Activated T-helper 2 cell treated with anti-CD3 and anti-CD28 coated beads, Interferon-gamma antibody, Interleukin-2, Interleukin-4, amounts not matched to agents 10 μg/mL and 5 μg/mL and 100 μg/mL, durations not matched to agents 14 hours and 24 hours and 36 hours (primary cell): ENCODE data around the gene WDR64. TPM values are rescaled to one million over a fixed set of nuclear protein-coding genes. Genes with fewer than 3 reads are reported as not detected.

Source experiments
- DNase-seq: peaks from one replicate; pipeline ENCODE4 v3.0.0; 2021; ENCODE audit warnings: low spot score
- H3K27ac Mint-ChIP-seq: one replicate; pipeline ENCODE4 v1.8.0; 2021; ENCODE audit warnings: mixed read lengths
- H3K27me3 Mint-ChIP-seq: one replicate; pipeline ENCODE4 v1.8.0; 2021; ENCODE audit warnings: low read depth, mixed read lengths
- H3K36me3 Mint-ChIP-seq: one replicate; pipeline ENCODE4 v1.8.0; 2021; ENCODE audit warnings: low read depth, mixed read lengths
- H3K4me1 Mint-ChIP-seq: one replicate; pipeline ENCODE4 v1.8.0; 2021; ENCODE audit warnings: low read depth, mixed read lengths
- H3K4me3 Mint-ChIP-seq: one replicate; pipeline ENCODE4 v1.8.0; 2021; ENCODE audit warnings: low read depth, mild to moderate bottlenecking, moderate library complexity, mixed read lengths
- H3K9me3 Mint-ChIP-seq: one replicate; pipeline ENCODE4 v1.8.0; 2021; ENCODE audit warnings: mixed read lengths
- intact Hi-C: fragments of 100-400 bp; cut with micrococcal nuclease; formaldehyde crosslinking; loops from one replicate; pipeline ENCODE4 v1.15.1; 2023
- total RNA-seq: library from RNA; stranded (reverse); gene quantifications from 2 replicates; pipeline ENCODE4 v1.2.3, GENCODE V29; 2022

WDR64 gene
- total RNA-seq, 1 donor from 2014 or later = not detected

DNA sequence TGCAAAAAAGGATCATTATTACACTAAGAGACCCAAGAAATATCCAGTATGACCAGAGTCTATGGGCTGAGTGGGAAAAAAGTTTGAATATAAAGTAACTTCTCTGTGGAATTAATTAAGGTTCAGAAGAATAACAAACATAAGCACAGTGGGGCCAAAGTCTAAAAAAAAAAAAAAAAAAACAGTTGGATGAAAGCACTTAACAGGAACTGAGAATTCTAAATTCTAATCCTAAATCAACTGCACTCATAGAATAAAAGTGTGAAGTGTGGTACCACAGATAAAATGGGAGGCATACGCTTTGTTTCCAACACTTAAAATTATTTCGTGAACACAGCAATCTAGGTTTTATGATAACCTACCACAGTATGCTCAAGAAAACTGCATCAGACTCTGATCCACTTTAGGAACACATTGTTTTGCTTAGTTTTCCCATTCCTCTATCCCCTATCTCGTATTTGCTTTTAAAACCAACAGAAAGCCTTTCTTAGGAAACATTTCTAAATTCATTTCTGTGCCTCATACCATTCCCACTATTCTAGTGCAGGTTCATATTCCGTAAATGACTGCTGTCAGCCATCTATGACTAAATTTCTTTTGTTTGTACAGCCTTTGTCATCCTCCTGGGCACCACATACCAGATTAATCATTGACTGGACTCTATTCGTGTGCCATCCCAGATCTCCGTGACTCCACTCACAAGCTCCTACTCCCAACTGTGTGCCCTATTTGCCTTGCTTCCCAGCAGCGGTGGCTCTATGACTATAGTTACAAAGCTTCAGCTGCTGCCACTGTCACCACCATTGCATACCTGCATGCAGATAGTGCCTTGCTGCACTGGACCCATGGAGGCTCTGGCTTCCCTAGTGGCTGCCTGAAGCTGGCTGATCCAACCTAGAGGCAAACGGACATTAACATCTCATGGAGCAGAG is 36.8 kb upstream of the WDR64 start:
- no peaks in the 10 kb centered on the region for H3K27me3 Mint-ChIP-seq
- H3K36me3 Mint-ChIP-seq = no peaks in the 10 kb centered on the region
- intact Hi-C loops = no loop called here

DNA sequence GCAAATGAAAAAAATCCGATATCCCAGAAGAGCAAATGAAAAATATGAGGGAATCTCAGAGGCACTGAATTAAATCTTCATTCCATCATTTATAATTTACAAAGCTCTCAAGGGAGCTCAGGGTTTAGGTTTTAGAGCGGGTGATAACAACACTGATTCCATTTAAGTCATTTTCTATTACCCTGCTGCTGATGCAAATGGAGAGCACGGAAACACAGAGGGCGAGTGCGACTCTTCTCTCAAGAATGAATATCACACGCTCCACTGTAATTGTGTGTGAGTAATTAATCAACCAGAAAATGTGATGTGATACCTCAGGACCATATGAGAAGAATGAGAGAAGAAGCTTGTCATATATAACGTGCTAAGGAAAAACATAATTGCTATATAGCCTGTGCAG is 34.7 kb upstream of the WDR64 start:
- peaks cover 24% of the 10 kb centered on the region for H3K4me1 Mint-ChIP-seq
- no peak overlapping the region for H3K4me3 Mint-ChIP-seq
- no peak overlapping the region for H3K27ac Mint-ChIP-seq
- DNase-seq = no peak
- no peaks in the 10 kb centered on the region for H3K36me3 Mint-ChIP-seq
- H3K27me3 Mint-ChIP-seq = no peaks in the 10 kb centered on the region
- no peaks in the 10 kb centered on the region for H3K9me3 Mint-ChIP-seq
- intact Hi-C loops = no loop called here

More for the DNA sequence above, 36.8 kb upstream of the WDR64 start:
- no peak for DNase-seq
- no peaks in the 10 kb centered on the region for H3K9me3 Mint-ChIP-seq
- no peak overlapping the region for H3K4me3 Mint-ChIP-seq
- H3K4me1 Mint-ChIP-seq = peaks cover 25% of the 10 kb centered on the region
- no peak overlapping the region for H3K27ac Mint-ChIP-seq

DNA sequence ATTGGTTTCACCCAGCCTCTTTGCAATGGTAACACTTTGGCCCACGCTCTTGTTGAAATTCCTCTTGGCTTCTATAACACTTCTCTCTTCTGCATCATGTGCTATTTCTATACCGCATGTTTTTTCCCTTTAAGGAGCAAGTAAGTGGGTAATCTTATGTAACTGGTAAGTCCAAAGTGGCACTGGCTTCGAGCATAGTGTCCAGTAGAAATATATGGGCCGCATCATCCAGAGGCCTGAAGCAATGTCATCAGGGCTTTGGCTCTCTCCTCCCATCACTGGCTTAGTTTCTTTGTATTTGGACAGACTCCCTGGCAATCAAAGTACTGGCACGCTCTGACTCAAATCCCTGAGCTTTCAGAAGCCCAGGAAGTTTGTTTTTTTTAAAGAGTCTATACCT is 29.4 kb upstream of the WDR64 start:
- no peaks in the 10 kb centered on the region for H3K9me3 Mint-ChIP-seq
- intact Hi-C loops = no loop called here
- DNase-seq = no peak
- H3K4me1 Mint-ChIP-seq = peaks cover 4% of the 10 kb centered on the region
- H3K27me3 Mint-ChIP-seq = no peaks in the 10 kb centered on the region
- H3K4me3 Mint-ChIP-seq = no peak overlapping the region
- H3K27ac Mint-ChIP-seq = no peak overlapping the region
- H3K36me3 Mint-ChIP-seq = no peaks in the 10 kb centered on the region

DNA sequence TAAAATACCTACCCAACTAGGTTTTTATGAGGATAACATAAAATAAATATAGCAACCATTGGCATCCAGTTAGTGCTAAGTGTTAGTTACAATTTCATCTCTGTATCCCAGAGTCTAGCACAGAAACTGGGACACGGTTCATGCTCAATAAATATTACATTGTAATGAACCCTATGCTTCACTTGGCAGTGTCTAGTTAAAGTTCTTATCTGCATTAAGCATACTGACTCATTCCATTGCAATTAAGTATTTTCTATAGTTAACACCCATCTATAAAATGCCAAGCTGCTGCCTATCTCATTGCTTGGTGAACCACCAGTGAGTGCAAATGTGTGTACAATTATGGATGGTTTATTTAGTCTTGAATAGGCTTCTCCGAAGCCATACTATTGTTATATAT is 27.1 kb upstream of the WDR64 start:
- Mint-ChIP-seq H3K9me3 (no peaks in the 10 kb centered on the region), H3K4me3 (no peak overlapping the region), H3K4me1 (peaks cover 10% of the 10 kb centered on the region), H3K27me3 (no peaks in the 10 kb centered on the region), H3K27ac (no peak overlapping the region), H3K36me3 (peaks cover 2% of the 10 kb centered on the region)
- DNase-seq = no peak
- intact Hi-C loops = no loop called here

DNA sequence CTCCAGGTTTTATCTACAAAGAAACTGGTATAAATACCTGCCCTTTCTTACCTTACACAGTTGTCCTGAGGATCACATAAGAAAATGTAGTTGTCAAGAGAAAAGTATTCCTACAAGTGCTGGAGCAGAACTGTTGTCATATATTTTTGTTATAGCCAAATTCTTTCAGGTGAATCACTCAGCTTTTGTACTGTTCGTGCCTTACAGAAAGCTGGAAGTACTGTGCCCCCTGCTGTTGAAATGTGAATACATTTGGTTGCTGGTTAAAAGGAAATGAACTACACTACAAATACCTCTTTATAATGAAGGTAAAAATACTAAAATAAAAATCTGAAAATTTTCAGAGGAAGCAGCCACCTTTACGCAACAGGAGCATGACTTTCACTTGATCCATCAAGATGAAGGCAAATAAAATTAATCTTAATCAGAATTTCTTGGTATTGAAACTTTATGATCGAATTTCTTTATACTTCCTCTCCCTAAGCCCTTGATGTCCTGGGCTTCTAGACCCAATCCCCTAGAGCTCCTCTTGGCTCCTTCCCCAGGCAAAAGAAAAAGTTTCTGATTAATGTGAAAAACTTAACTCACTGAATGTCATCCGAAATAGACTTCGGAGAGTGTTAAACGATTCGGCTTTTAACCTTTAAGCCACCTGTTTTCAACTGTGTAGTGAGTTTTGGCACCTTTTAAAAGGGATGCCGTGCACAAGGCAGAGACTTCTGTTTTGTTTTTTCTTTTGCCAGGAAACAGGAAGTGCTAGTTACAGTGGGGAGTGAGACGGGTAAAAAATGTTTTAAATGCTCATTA is 24.4 kb upstream of the WDR64 start:
- intact Hi-C loops = loop anchor here (1.0 to 2.0 kb wide), 4 partner anchors 12 to 109 kb away; partner anchors contain the start of gene FH
- Mint-ChIP-seq H3K36me3 (peaks cover 8% of the 10 kb centered on the region), H3K27me3 (no peaks in the 10 kb centered on the region), H3K4me1 (peaks cover 14% of the 10 kb centered on the region), H3K4me3 (peak overlapping the region; percentile 27), H3K9me3 (no peaks in the 10 kb centered on the region), H3K27ac (peak overlapping the region; percentile 39)
- DNase-seq = no peak

DNA sequence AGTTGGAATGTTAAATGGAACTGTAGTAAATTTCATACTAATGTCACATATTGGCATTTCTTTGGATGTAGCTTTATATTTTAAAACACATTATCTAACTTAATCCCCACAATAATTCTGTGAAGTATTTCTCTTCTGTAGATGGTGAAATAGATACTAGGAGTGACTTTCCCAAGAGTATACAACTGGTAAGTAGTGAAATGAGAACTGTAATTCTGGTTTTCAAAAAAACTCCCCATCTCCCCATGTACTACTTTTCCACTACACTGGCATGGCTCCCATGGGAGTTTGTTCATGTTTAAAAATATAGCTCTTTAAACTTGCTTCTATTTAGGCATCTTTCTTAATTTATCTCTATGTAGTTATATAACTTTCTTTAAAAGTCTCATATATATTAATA is 22.1 kb upstream of the WDR64 start:
- no peak for DNase-seq
- intact Hi-C loops = no loop called here
- no peak overlapping the region for H3K27ac Mint-ChIP-seq
- peaks cover 17% of the 10 kb centered on the region for H3K4me1 Mint-ChIP-seq
- H3K4me3 Mint-ChIP-seq = no peak overlapping the region
- H3K27me3 Mint-ChIP-seq = no peaks in the 10 kb centered on the region
- peaks cover 21% of the 10 kb centered on the region for H3K36me3 Mint-ChIP-seq
- no peaks in the 10 kb centered on the region for H3K9me3 Mint-ChIP-seq

DNA sequence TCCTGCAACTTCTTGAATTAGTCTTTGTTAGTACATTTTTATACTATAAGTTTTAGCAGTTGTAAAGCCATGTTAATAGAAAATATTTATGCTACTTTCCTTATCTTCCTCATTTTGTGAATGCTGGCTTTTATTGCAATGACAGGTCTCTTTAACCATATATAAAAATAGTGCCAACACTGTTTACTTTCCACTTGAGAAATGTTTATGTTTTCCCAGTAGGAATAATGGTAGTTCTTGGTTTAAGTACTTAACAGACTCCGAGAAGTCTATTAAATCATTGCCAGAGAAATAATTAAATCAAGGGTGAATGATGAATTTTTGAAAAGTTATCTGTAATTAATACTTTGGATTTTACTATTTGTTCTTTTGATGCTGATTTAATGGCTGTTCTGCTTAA is 21.6 kb upstream of the WDR64 start:
- DNase-seq = no peak
- peaks cover 21% of the 10 kb centered on the region for H3K4me1 Mint-ChIP-seq
- no peak overlapping the region for H3K4me3 Mint-ChIP-seq
- H3K36me3 Mint-ChIP-seq = peaks cover 26% of the 10 kb centered on the region
- intact Hi-C loops = no loop called here
- no peak overlapping the region for H3K27ac Mint-ChIP-seq
- no peaks in the 10 kb centered on the region for H3K27me3 Mint-ChIP-seq
- no peaks in the 10 kb centered on the region for H3K9me3 Mint-ChIP-seq

DNA sequence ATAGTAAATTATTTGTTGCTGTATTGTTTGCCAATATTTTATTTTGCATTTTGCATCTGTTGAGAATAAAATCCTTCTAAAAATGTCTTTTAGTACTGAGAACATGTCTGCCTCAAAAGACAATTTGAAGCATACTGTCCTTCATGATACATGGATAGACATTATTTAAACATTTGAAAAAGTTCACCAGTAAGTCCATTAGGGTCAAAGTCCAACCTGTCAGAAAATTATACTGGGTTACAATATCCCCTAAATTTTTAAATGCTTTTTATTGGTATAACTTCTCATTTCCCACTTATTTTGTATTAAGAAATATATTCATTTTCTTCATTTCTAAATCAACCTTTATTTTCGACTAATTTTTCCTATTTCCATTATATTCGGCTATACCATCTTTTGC is 21.2 kb upstream of the WDR64 start:
- intact Hi-C loops = no loop called here
- Mint-ChIP-seq H3K27me3 (no peaks in the 10 kb centered on the region), H3K36me3 (peaks cover 29% of the 10 kb centered on the region), H3K27ac (no peak overlapping the region), H3K4me3 (no peak overlapping the region), H3K4me1 (peaks cover 26% of the 10 kb centered on the region), H3K9me3 (no peaks in the 10 kb centered on the region)
- no peak for DNase-seq

DNA sequence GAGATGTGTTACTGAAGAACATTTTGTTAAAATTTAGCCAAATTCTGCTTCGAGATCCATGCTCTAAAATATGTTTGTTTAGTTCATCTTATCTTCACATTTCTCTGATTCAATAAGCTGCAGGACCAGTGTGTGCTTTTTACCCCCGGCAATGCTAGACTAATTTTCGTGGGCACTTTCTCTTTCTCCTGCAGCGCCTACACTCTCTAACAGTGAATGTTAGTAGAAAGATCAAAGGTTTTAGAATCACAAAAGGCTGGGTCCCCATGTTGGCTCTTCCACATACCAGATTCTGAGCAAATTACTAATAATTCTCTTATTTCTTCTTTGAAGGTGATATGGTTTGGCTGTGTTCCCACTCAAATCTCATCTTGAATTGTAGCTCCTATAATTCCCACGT is 20.4 kb upstream of the WDR64 start:
- DNase-seq = no peak
- intact Hi-C loops = no loop called here
- no peaks in the 10 kb centered on the region for H3K9me3 Mint-ChIP-seq
- H3K4me1 Mint-ChIP-seq = peaks cover 32% of the 10 kb centered on the region
- H3K27me3 Mint-ChIP-seq = no peaks in the 10 kb centered on the region
- no peak overlapping the region for H3K27ac Mint-ChIP-seq
- peaks cover 33% of the 10 kb centered on the region for H3K36me3 Mint-ChIP-seq
- H3K4me3 Mint-ChIP-seq = no peak overlapping the region

DNA sequence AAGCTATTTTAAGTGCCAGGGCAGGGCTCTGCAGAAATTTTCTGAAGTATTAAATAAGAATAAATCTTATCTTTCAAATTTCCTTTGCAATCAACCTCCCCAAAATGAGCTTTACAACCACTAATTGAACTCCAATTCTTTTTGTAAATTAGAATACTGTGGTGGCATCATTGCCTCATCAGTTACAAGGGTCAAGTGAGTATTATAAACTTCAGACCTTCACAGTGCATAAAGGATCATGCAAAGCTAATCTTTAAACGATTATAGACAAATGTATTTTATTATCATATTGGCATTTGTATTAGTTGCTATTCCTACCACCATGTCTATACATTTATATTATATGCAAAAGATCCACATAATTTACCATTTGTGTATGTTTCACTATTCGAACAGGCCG is 19.1 kb upstream of the WDR64 start:
- DNase-seq = no peak
- intact Hi-C loops = no loop called here
- peaks cover 40% of the 10 kb centered on the region for H3K36me3 Mint-ChIP-seq
- no peak overlapping the region for H3K27ac Mint-ChIP-seq
- no peaks in the 10 kb centered on the region for H3K9me3 Mint-ChIP-seq
- H3K4me1 Mint-ChIP-seq = peaks cover 40% of the 10 kb centered on the region
- no peaks in the 10 kb centered on the region for H3K27me3 Mint-ChIP-seq
- H3K4me3 Mint-ChIP-seq = no peak overlapping the region

DNA sequence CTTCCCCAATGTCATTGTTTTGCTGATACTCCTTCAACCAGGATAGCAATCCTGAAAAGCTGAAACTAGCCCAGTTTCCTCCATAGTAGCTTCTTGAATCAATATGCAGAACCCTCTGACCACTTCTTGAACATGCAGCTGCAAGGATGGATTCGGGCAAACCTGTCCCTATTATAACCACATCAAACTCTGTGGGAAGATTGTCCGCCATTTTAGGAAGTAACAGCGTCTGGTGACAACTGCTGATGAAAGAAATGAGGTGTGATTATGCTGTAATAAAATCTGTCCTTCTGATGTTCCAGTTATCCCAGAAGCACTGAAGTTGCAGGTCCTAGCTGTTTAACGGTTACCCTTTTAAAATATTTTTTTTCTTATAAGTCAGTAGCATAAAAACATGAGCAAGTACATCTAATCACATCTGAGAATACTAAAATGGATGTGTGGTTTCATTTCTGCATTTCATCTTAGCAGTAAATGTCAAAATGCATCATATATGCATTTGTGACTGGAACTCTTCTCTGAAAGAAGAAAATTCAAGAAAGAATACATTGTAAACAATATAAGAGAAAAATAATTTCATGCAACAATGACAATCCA is 16.4 kb upstream of the WDR64 start:
- no peak overlapping the region for H3K27ac Mint-ChIP-seq
- H3K4me3 Mint-ChIP-seq = no peak overlapping the region
- DNase-seq = no peak
- intact Hi-C loops = no loop called here
- H3K27me3 Mint-ChIP-seq = no peaks in the 10 kb centered on the region
- H3K4me1 Mint-ChIP-seq = peaks cover 45% of the 10 kb centered on the region
- H3K36me3 Mint-ChIP-seq = peaks cover 43% of the 10 kb centered on the region
- H3K9me3 Mint-ChIP-seq = no peaks in the 10 kb centered on the region

DNA sequence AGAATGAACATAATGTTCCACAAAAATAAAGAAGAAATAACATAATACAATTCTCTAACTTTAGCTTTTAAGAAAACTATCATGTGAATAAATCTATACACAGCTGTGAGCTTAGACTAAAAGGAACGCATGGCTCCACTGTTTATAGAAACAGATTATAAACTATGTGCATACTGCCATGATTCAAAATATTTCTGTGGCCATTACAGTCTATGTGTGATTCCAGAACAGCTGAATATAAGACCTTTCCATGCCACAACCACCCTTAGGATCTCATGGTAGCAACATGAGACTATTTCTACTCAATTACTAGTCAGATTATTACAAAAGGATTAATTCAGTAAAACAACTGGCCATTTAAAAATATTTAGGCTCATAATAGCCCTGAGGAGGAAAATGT is 15.8 kb upstream of the WDR64 start:
- Mint-ChIP-seq H3K4me3 (no peak overlapping the region), H3K4me1 (peaks cover 48% of the 10 kb centered on the region)
- intact Hi-C loops = no loop called here

More for the DNA sequence above, 15.8 kb upstream of the WDR64 start:
- Mint-ChIP-seq H3K9me3 (no peaks in the 10 kb centered on the region), H3K27ac (no peak overlapping the region), H3K36me3 (peaks cover 44% of the 10 kb centered on the region), H3K27me3 (no peaks in the 10 kb centered on the region)
- DNase-seq = no peak
